Activated CD8-positive, alpha-beta T cell treated with anti-CD3 and anti-CD28 coated beads for 36 hours (primary cell): Measurements from ENCODE around the gene B4GALNT2. TPM values are rescaled to one million over a fixed set of nuclear protein-coding genes. Genes with fewer than 3 reads are reported as not detected.
"Not testable (repeated sequence)": the region's sequence is repeated elsewhere in the genome, so short reads cannot be mapped to it uniquely, and the experiment has no call there.

ENCODE experiments used
- ATAC-seq: fragments of 200-7000 bp; cut with Tn5 transposase; one replicate; pipeline ENCODE4 v1.10.0; 2021; ENCODE audit warnings: mild to moderate bottlenecking, moderate library complexity
- CTCF ChIA-PET: fragments of 350-600 bp; sonication (Branson Sonifier 250); formaldehyde crosslinking; loops from one replicate; lab custom pipeline; 2021; ENCODE audit warnings: antibody characterized with exemption; lab: Charles Lee
- POLR2A ChIA-PET: fragments of 350-600 bp; sonication (Branson Sonifier 250); formaldehyde crosslinking; loops from one replicate; lab custom pipeline; 2021; ENCODE audit warnings: antibody characterized with exemption; lab: Charles Lee
- DNase-seq: peaks from one replicate; pipeline ENCODE4 v3.0.0-alpha.2; 2020
- H3K27ac Mint-ChIP-seq: one replicate; pipeline ENCODE4 v1.8.0; 2021; ENCODE audit warnings: mild to moderate bottlenecking, mixed read lengths
- H3K27me3 Mint-ChIP-seq: one replicate; pipeline ENCODE4 v1.8.0; 2021; ENCODE audit warnings: mixed read lengths
- H3K36me3 Mint-ChIP-seq: one replicate; pipeline ENCODE4 v1.8.0; 2021; ENCODE audit warnings: low read depth, mixed read lengths
- H3K4me1 Mint-ChIP-seq: one replicate; pipeline ENCODE4 v1.8.0; 2021; ENCODE audit warnings: low read depth, mixed read lengths
- H3K4me3 Mint-ChIP-seq: one replicate; pipeline ENCODE4 v1.8.0; 2021; ENCODE audit warnings: mild to moderate bottlenecking, moderate library complexity, mixed read lengths
- H3K9me3 Mint-ChIP-seq: one replicate; pipeline ENCODE4 v1.8.0; 2021; ENCODE audit warnings: mixed read lengths
- intact Hi-C: fragments of 100-400 bp; cut with micrococcal nuclease; formaldehyde crosslinking; loops from one replicate; pipeline ENCODE4 v1.10.0; 2022
- total RNA-seq, 2 experiments: library from RNA; stranded (reverse); gene quantifications; one replicate each; pipeline ENCODE4 v1.2.3, GENCODE V29; 2021
- TF ChIP-seq, protein P1 (sequence below): fragments of 200-600 bp; IDR thresholded peaks from one replicate; pipeline ENCODE4 v1.8.0; 2022; ENCODE audit warnings: antibody characterized with exemption, mild to moderate bottlenecking

The B4GALNT2 gene
- total RNA-seq, 2 experiments from 2014 or later, result not detected

DNA sequence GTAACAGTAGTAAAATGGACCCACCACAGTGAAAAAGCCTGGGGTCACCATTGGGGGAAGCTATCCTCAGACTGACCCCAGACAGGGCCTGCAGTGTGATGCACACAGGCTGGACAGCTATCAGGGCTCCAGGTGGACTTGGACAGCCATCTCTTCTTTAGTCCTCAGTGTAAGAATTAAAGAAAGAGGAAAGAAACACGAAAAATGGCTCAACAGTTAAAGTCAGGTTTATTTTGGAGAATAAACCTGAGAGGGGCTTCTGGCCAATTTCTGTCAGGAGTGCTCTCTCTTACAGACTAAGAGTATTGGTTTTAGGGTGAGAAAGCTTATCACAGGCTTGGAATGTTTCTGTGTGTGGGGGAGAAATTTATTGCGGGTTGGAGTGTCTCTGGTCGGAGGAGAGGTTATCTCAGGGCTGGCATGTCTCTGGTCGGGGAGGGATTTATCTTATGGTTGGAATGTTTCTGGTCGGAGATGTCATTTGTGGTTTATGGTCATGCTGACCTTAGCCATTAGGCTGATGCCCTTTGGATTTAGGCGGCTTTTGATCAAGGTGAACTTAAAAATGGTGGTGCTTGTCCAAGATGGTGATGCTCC is 10.8 kb upstream of the B4GALNT2 start:
- H3K27ac Mint-ChIP-seq, result no peak overlapping the region
- ATAC-seq (no peak), DNase-seq (no peak)
- POLR2A ChIA-PET, result no interaction called here
- no peaks in the 10 kb centered on the region for H3K36me3 Mint-ChIP-seq
- intact Hi-C loops, result no loop called here
- H3K4me3 Mint-ChIP-seq, result no peak overlapping the region
- H3K9me3 Mint-ChIP-seq, result no peaks in the 10 kb centered on the region
- CTCF ChIA-PET, result interaction anchor here (1.3 kb wide), 1 partner anchor 9 kb away, joined by 4 read pairs; no protein-coding TSS in a partner anchor
- TF ChIP-seq, protein P1, sequence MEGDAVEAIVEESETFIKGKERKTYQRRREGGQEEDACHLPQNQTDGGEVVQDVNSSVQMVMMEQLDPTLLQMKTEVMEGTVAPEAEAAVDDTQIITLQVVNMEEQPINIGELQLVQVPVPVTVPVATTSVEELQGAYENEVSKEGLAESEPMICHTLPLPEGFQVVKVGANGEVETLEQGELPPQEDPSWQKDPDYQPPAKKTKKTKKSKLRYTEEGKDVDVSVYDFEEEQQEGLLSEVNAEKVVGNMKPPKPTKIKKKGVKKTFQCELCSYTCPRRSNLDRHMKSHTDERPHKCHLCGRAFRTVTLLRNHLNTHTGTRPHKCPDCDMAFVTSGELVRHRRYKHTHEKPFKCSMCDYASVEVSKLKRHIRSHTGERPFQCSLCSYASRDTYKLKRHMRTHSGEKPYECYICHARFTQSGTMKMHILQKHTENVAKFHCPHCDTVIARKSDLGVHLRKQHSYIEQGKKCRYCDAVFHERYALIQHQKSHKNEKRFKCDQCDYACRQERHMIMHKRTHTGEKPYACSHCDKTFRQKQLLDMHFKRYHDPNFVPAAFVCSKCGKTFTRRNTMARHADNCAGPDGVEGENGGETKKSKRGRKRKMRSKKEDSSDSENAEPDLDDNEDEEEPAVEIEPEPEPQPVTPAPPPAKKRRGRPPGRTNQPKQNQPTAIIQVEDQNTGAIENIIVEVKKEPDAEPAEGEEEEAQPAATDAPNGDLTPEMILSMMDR, result no peak
- H3K27me3 Mint-ChIP-seq, result peaks cover 18% of the 10 kb centered on the region
- no peaks in the 10 kb centered on the region for H3K4me1 Mint-ChIP-seq

DNA sequence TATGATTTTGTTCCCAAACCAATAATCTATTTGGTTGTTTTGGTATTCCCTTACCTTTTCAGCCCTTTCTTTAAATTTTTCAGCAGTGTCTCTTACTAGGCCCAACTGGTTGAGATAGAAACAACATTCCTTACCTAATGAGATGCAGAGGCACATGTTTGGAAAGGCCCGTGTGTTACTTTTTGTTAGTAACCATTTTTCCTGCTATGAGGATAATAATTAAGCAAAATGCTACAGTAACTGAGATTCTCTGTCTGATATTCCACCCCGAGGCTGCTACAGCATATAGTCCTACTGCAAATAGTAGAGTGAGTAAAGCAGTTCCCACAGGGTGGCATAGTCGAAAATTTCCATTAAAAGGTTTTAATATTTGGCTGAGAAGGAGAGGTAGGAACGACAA is 10.0 kb upstream of the B4GALNT2 start:
- intact Hi-C loops, result no loop called here
- POLR2A ChIA-PET, result no interaction called here
- no peaks in the 10 kb centered on the region for H3K4me1 Mint-ChIP-seq
- ATAC-seq (no peak), DNase-seq (no peak)
- no peaks in the 10 kb centered on the region for H3K9me3 Mint-ChIP-seq
- CTCF ChIA-PET, result interaction anchor here (1.7 to 2.2 kb wide), 2 partner anchors 19 to 59 kb away, joined by 4 to 7 read pairs; no protein-coding TSS in a partner anchor
- peaks cover 16% of the 10 kb centered on the region for H3K27me3 Mint-ChIP-seq
- no peak overlapping the region for H3K4me3 Mint-ChIP-seq
- TF ChIP-seq, protein P1, result no peak
- H3K27ac Mint-ChIP-seq, result no peak overlapping the region
- no peaks in the 10 kb centered on the region for H3K36me3 Mint-ChIP-seq

DNA sequence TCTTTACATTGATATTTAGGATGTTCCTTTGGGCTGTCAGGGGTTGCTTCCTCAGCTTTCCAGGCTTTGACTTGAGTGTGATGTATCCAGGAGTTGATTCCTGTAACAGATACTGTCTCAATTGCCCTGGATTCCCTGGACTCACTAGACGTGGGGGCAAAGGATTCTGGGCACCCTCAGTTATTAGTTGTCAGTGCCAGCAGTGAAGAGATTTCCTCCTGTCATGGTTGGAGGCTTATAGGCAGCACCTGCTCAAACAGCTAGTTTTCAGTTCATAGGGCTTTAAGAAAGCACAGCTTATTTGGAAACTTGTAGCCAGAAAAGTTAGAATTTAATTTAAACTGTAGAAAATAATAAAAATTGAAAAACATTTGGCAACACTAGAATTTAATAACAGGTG is 9.5 kb upstream of the B4GALNT2 start:
- TF ChIP-seq, protein P1, result no peak
- no peak overlapping the region for H3K4me3 Mint-ChIP-seq
- H3K4me1 Mint-ChIP-seq, result no peaks in the 10 kb centered on the region
- POLR2A ChIA-PET, result no interaction called here
- H3K36me3 Mint-ChIP-seq, result no peaks in the 10 kb centered on the region
- CTCF ChIA-PET, result interaction anchor here (1.7 to 2.2 kb wide), 2 partner anchors 19 to 58 kb away, joined by 4 to 7 read pairs; no protein-coding TSS in a partner anchor
- H3K27me3 Mint-ChIP-seq, result peaks cover 14% of the 10 kb centered on the region
- ATAC-seq (no peak), DNase-seq (no peak)
- H3K9me3 Mint-ChIP-seq, result no peaks in the 10 kb centered on the region
- no peak overlapping the region for H3K27ac Mint-ChIP-seq
- intact Hi-C loops, result no loop called here

DNA sequence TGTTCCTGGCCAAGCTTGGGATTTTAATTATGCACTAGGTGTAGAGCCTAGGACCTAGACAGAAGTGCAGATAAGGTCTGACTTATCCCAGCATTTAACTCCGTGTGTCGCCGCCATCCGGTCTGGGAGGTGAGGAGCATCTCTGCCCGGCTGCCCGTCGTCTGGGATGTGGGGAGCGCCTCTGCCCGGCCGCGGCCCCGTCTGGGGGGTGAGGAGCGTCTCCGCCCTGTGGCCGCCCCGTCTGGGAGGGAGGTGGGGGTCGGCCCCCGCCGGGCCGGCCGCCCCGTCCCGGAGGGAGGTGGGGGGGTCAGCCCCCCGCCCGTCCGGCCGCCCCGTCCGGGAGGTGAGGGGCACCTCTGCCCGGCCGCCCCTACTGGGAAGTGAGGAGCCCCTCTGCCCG is 7.1 kb upstream of the B4GALNT2 start:
- no peaks in the 10 kb centered on the region for H3K4me1 Mint-ChIP-seq
- H3K27me3 Mint-ChIP-seq, result peaks cover 21% of the 10 kb centered on the region
- ChIA-PET POLR2A (no interaction called here), CTCF (no interaction called here)
- intact Hi-C loops, result no loop called here
- H3K9me3 Mint-ChIP-seq, result no peaks in the 10 kb centered on the region
- no peak overlapping the region for H3K27ac Mint-ChIP-seq
- TF ChIP-seq, protein P1, result no peak
- ATAC-seq, result no peak
- H3K36me3 Mint-ChIP-seq, result no peaks in the 10 kb centered on the region
- no peak for DNase-seq
- no peak overlapping the region for H3K4me3 Mint-ChIP-seq

DNA sequence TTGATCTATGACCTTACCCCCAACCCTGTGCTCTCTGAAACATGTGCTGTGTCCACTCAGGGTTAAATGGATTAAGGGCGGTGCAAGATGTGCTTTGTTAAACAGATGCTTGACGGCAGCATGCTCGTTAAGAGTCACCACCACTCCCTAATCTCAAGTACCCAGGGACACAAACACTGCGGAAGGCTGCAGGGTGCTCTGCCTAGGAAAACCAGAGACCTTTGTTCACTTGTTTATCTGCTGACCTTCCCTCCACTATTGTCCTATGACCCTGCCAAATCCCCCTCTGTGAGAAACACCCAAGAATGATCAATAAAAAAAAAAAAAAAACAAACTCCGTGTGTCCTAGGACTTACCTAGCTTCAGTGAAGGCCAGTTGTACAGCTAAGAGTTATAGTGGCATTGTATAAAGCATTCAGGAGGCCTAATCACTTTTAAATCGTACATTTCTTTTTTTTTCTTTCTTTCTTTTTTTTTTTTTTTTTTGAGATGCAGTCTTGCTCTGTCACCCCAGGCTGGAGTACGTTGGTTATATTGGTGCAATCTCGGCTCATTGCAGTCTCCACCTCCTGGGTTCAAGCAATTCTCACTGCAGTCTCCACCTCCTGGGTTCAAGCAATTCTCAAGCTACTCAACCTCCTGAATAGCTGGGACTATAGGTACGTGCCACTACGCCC is 6.2 kb upstream of the B4GALNT2 start:
- H3K27ac Mint-ChIP-seq, H3K36me3 Mint-ChIP-seq, H3K9me3 Mint-ChIP-seq, H3K4me3 Mint-ChIP-seq, H3K4me1 Mint-ChIP-seq, intact Hi-C loops, POLR2A ChIA-PET, DNase-seq, ATAC-seq: not testable (repeated sequence)
- peaks cover 25% of the 10 kb centered on the region for H3K27me3 Mint-ChIP-seq
- CTCF ChIA-PET, result interaction anchor here (0.9 kb wide), 1 partner anchor 91 kb away, joined by 3 read pairs; no protein-coding TSS in a partner anchor

DNA sequence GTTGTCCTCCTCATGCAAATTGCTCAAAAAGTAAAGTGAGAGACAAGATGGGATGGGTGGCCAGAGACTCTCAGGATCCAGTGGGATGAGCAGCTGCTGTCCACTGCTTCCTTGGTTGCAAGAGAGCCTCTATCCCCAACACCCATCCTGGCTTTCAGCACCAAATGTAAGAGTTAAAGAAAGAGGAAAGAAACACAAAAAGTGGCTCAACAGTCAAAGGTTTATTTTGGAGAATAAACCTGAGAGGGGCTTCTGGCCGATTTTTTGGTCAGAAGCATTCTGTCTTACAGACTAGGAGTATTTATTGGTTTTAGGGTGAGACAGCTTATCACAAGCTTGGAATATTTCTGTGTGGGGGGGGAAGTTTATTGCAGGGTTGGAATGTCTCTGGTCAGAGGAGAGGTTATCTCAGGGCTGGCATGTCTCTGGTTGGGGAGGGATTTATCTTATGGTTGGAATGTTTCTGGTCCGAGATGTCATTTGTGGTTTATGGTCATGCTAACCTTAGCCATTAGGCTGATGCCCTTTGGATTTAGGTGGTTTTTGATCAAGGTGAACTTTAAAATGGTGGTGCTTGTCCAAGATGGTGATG is 3.1 kb upstream of the B4GALNT2 start:
- H3K9me3 Mint-ChIP-seq, intact Hi-C loops: not testable (repeated sequence)
- CTCF ChIA-PET, result interaction anchor here (0.7 kb wide), 1 partner anchor 22 kb away, joined by 3 read pairs; no protein-coding TSS in a partner anchor

More for the DNA sequence above, 3.1 kb upstream of the B4GALNT2 start:
- peaks cover 44% of the 10 kb centered on the region for H3K27me3 Mint-ChIP-seq
- H3K36me3 Mint-ChIP-seq, H3K4me3 Mint-ChIP-seq, ATAC-seq, H3K4me1 Mint-ChIP-seq, DNase-seq, POLR2A ChIA-PET, H3K27ac Mint-ChIP-seq: not testable (repeated sequence)
